DND-41 (cell line): Measurements from ENCODE around the gene RPL13A.

Experiments used
- ATAC-seq: fragments of 200-7000 bp; cut with Tn5 transposase; 3 replicates; pipeline ENCODE4 v1.9.1; 2021; ENCODE audit warnings: low read depth; ENCODE audit not compliant: insufficient read depth
- DNase-seq: peaks from one replicate; pipeline ENCODE4 v3.0.0-alpha.2; 2020
- H2AFZ ChIP-seq: 2 replicates; pipeline ENCODE4 v1.6.0; 2012; ENCODE audit warnings: low read depth, low read length
- H3K27ac ChIP-seq: 2 replicates; pipeline ENCODE4 v1.5.1; 2012; ENCODE audit warnings: low read length, inconsistent platforms
- H3K27me3 ChIP-seq: fragments of 200-600 bp; sonication (generic); 2 replicates; pipeline ENCODE4 v1.6.0; 2012; ENCODE audit warnings: low read length, mild to moderate bottlenecking, inconsistent platforms; ENCODE audit not compliant: insufficient read depth, poor library complexity
- H3K36me3 ChIP-seq: 2 replicates; pipeline ENCODE4 v1.5.1; 2012; ENCODE audit warnings: low read length, inconsistent platforms; ENCODE audit not compliant: insufficient read depth
- H3K4me1 ChIP-seq: 2 replicates; pipeline ENCODE4 v1.5.1; 2012; ENCODE audit warnings: mild to moderate bottlenecking, low read length; ENCODE audit not compliant: insufficient read depth
- H3K4me2 ChIP-seq: 2 replicates; pipeline ENCODE4 v1.6.0; 2012; ENCODE audit warnings: mild to moderate bottlenecking, moderate library complexity, low read length, inconsistent platforms; ENCODE audit not compliant: insufficient read depth
- H3K4me3 ChIP-seq, 2 experiments: fragments of 200-600 bp in 1 of 2; shearing (Covaris generic) in 1 of 2; 2 replicates each; pipeline ENCODE4 v1.5.1; 2012 to 2016; ENCODE audit warnings: inconsistent platforms in 2 of 2, low read length in 2 of 2, mild to moderate bottlenecking in 2 of 2, low read depth in 1 of 2, moderate library complexity in 1 of 2
- H3K79me2 ChIP-seq: 2 replicates; pipeline ENCODE4 v1.6.0; 2012; ENCODE audit warnings: low read length, inconsistent platforms; ENCODE audit not compliant: insufficient read depth
- H3K9ac ChIP-seq: 2 replicates; pipeline ENCODE4 v1.6.0; 2012; ENCODE audit warnings: low read depth, mild to moderate bottlenecking, inconsistent platforms, low read length, moderate library complexity
- H3K9me3 ChIP-seq: 2 replicates; pipeline ENCODE4 v1.5.1; 2012; ENCODE audit warnings: low read length, moderate library complexity, mild to moderate bottlenecking, inconsistent platforms; ENCODE audit not compliant: insufficient read depth, severe bottlenecking
- H4K20me1 ChIP-seq: 2 replicates; pipeline ENCODE4 v1.6.0; 2012; ENCODE audit warnings: low read length; ENCODE audit not compliant: insufficient read depth
- EZH2 ChIP-seq: IDR thresholded peaks from 3 replicates; pipeline ENCODE4 v1.6.1; 2012; ENCODE audit warnings: borderline replicate concordance, low read depth, mild to moderate bottlenecking, moderate library complexity, low read length, inconsistent platforms; ENCODE audit not compliant: severe bottlenecking
- TF ChIP-seq, protein P1 (sequence below): IDR thresholded peaks from 2 replicates; pipeline ENCODE4 v1.5.1; 2012; ENCODE audit warnings: borderline replicate concordance, low read length, moderate library complexity, mild to moderate bottlenecking; ENCODE audit not compliant: poor library complexity, severe bottlenecking; ENCODE audit errors: extremely low read depth

The RPL13A gene

DNA sequence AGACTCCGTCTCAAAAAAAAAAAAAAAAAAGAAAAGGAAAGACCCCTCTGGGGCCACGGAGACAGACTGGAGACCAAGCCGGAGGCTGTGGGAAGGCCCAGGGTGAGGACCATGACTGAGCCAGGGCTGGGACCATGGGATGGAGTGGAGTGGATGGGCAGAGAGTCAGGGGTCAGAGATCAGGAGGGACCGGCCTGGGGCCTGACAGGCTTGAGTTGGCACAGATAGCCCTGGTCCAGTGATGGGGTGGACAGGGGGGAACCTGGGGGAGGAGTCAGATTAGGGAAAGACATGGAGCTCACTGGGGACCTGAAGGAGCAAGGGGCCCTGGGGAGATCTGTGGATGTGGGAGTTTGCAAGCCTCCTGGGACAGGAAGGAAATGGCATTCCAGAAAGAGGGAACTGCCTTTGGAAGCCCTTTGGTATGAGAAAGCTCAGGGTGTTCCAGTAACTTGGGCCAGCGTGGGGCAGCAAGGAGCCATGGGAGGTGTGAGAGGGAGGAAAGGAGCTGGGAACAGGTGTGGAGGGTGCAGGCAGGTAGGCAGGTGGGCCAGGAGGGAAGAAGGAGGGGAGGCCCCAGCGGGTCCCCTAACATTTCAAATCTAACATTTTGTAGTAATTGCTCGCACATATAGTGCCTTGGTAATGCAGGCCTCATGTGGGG, 6.3 kb upstream of the RPL13A start:
- ATAC-seq (no peak), DNase-seq (no peak)
- Histone ChIP-seq H3K4me1 (peaks cover 2% of the 10 kb centered on the region), H3K27ac (no peak overlapping the region), H3K9me3 (no peaks in the 10 kb centered on the region), H3K4me2 (no peak overlapping the region), H4K20me1 (no peaks in the 10 kb centered on the region), H3K79me2 (no peaks in the 10 kb centered on the region), H3K4me3 (no peak overlapping the region), H3K9ac (no peak overlapping the region), H3K27me3 (no peaks in the 10 kb centered on the region), H2AFZ (no peak overlapping the region), H3K36me3 (no peaks in the 10 kb centered on the region)
- TF ChIP-seq, protein P1, sequence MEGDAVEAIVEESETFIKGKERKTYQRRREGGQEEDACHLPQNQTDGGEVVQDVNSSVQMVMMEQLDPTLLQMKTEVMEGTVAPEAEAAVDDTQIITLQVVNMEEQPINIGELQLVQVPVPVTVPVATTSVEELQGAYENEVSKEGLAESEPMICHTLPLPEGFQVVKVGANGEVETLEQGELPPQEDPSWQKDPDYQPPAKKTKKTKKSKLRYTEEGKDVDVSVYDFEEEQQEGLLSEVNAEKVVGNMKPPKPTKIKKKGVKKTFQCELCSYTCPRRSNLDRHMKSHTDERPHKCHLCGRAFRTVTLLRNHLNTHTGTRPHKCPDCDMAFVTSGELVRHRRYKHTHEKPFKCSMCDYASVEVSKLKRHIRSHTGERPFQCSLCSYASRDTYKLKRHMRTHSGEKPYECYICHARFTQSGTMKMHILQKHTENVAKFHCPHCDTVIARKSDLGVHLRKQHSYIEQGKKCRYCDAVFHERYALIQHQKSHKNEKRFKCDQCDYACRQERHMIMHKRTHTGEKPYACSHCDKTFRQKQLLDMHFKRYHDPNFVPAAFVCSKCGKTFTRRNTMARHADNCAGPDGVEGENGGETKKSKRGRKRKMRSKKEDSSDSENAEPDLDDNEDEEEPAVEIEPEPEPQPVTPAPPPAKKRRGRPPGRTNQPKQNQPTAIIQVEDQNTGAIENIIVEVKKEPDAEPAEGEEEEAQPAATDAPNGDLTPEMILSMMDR, result no peak
- TF ChIP-seq EZH2, result no peak

DNA sequence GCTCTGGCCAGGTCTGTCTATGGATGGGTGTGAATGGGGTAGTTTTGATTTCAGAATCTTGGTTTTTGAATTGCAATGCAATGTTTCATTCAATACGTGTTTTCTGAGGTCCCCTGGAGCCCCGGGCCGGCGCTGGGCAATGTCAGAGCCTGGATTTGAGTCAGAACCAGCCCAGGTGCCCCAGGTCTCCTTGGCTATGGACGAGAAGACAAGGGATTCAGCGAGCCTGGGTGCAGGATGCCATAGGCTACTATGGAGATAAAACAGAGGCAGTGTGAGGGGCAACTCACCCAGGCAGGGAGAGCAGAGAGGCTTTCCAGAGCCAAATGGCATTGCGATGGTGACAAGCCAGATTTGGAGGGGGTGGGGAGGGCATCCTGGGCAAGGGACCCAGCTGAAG, 1.2 kb upstream of the RPL13A start:
- ATAC-seq (no peak), DNase-seq (no peak)
- Histone ChIP-seq H2AFZ (peak overlapping the region; percentile 83; the same call in 1 of the 2 replicates), H3K36me3 (peaks cover 38% of the 10 kb centered on the region), H3K9me3 (no peaks in the 10 kb centered on the region), H3K4me3 (peak overlapping the region in 1 of 2 experiments; percentile 55; a peak in 2 of 4 replicates), H3K27ac (peak overlapping the region; percentile 81), H4K20me1 (peaks cover 36% of the 10 kb centered on the region), H3K4me2 (peak overlapping the region; percentile 64), H3K27me3 (no peaks in the 10 kb centered on the region), H3K4me1 (peaks cover 37% of the 10 kb centered on the region), H3K79me2 (peaks cover 44% of the 10 kb centered on the region), H3K9ac (peak overlapping the region; percentile 87)
- TF ChIP-seq EZH2, result no peak
- TF ChIP-seq, protein P1, result no peak

DNA sequence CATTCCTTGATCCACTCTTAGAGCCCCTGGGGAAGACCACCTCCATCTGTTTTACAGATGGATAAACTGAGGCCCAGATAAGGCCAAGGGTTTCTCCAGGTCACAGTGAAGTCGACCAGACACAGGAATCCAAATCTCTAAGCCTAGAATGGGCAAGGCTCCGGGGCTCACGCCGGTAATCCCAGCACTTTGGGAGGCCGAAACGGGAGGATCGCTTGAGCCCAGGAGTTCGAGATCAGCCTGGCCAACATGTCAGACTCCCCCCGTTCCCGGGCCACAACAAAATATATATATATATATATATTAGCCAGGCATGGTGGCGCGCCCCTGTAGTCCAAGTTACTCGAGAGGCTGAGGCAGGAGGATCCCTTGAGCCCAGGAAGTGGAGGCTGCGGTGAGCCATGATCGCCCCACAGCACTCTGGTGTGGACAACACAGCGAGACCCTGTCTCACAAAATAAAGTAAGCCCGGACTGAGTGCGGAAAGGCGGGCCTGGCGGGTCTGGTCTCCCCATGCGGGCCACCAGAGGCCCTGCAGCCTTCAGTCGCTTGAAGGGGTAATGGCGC, 615 bp upstream of the RPL13A start:
- H3K9me3 ChIP-seq, result no peaks in the 10 kb centered on the region
- H3K27me3 ChIP-seq, result no peaks in the 10 kb centered on the region
- ATAC-seq, result no peak
- peak overlapping the region; percentile 83 for H2AFZ ChIP-seq
- peak overlapping the region; percentile 81 for H3K27ac ChIP-seq
- H3K4me3 ChIP-seq, result peak overlapping the region in 1 of 2 experiments; percentile 55; a peak in 2 of 4 replicates
- H3K4me1 ChIP-seq, result peaks cover 37% of the 10 kb centered on the region
- H3K9ac ChIP-seq, result peak overlapping the region; percentile 87
- peaks cover 38% of the 10 kb centered on the region for H4K20me1 ChIP-seq
- TF ChIP-seq EZH2, result no peak
- TF ChIP-seq, protein P1, result no peak
- DNase-seq, result no peak
- peaks cover 44% of the 10 kb centered on the region for H3K79me2 ChIP-seq
- peaks cover 43% of the 10 kb centered on the region for H3K36me3 ChIP-seq
- peak overlapping the region; percentile 64 for H3K4me2 ChIP-seq
